ENCODE results near the gene HIVEP3. TPM values are rescaled to one million over a fixed set of nuclear protein-coding genes. Genes with fewer than 3 reads are reported as not detected.

The HIVEP3 gene
- polyA plus RNA-seq, 1 of the 3 experiments (the other 2 are of a cell fraction): 6.4 TPM

DNA sequence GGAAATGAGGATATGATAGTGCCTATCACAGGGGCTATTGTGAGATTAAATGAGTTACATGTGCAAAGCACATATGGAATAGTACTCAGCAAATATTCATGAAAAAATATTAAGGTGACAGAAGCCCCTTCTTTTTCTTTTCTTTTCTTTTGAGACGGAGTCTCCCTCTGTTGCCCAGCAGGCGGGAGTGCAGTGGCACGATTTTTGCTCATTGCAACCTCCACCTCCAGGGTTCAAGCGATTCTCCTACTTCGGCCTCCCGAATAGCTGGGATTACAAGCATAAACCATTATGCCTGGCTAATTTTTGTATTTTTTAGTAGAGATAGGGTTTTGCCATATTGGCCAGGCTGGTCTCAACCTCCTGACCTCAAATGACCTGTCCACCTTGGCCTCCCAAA lies 139.4 kb downstream of the HIVEP3 start:
- Histone ChIP-seq H2AFZ (ENCODE audit: low read depth) (no peak overlapping the region), H4K20me1 (ENCODE audit: insufficient read depth) (no peaks in the 10 kb centered on the region), H3K4me3 (ENCODE audit: low read depth in 2 of 2, low read length in 1 of 2) (no peak overlapping the region), H3K27me3 (ENCODE audit: insufficient read depth) (no peaks in the 10 kb centered on the region), H3K4me2 (no peak overlapping the region), H3F3A (replicated peaks; ENCODE audit: insufficient read depth) (peaks cover 12% of the 10 kb centered on the region), H3K4me1 (ENCODE audit: control insufficient read depth in 1 of 2, insufficient read depth in 2 of 2, low read depth in 1 of 2, low read length in 1 of 2) (peaks cover 3 to 14% of the 10 kb centered on the region in 2 experiments; a peak in 2 of 4 replicates), H3K36me3 (replicated peaks in 1 of 2; ENCODE audit: control insufficient read depth in 1 of 2, insufficient read depth in 2 of 2, low read length in 1 of 2) (no peaks in the 10 kb centered on the region), H3K27ac (ENCODE audit: low read depth in 2 of 2, low read length in 1 of 2) (no peak overlapping the region), H3K9ac (no peak overlapping the region), H3K9me2 (no peaks in the 10 kb centered on the region), H3K79me2 (ENCODE audit: insufficient read depth) (no peaks in the 10 kb centered on the region), H3K9me3 (no peaks in the 10 kb centered on the region)
- ChIA-PET POLR2A (no interaction called here), CTCF (interaction anchor here (0.8 to 1.2 kb wide), 2 partner anchors 9 to 225 kb away, joined by 3 to 4 read pairs; no protein-coding TSS in a partner anchor)
- TF ChIP-seq JUND (IDR thresholded peaks at IDR 0.05) (no peak), RAD21 (IDR thresholded peaks at IDR 0.05; ENCODE audit: low read length) (peak; percentile 41), MXI1 (IDR thresholded peaks at IDR 0.05; ENCODE audit: low read depth, low read length) (no peak)
- TF ChIP-seq, protein P1, sequence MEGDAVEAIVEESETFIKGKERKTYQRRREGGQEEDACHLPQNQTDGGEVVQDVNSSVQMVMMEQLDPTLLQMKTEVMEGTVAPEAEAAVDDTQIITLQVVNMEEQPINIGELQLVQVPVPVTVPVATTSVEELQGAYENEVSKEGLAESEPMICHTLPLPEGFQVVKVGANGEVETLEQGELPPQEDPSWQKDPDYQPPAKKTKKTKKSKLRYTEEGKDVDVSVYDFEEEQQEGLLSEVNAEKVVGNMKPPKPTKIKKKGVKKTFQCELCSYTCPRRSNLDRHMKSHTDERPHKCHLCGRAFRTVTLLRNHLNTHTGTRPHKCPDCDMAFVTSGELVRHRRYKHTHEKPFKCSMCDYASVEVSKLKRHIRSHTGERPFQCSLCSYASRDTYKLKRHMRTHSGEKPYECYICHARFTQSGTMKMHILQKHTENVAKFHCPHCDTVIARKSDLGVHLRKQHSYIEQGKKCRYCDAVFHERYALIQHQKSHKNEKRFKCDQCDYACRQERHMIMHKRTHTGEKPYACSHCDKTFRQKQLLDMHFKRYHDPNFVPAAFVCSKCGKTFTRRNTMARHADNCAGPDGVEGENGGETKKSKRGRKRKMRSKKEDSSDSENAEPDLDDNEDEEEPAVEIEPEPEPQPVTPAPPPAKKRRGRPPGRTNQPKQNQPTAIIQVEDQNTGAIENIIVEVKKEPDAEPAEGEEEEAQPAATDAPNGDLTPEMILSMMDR (IDR thresholded peaks at IDR 0.05): peak; percentile 29; the same call in 1 of the 2 replicates
- DNase-seq: no peak
- 90% methylated on average over 6 of the region's 6 CpGs for WGBS (ENCODE audit: low lambda C conversion rate)

DNA sequence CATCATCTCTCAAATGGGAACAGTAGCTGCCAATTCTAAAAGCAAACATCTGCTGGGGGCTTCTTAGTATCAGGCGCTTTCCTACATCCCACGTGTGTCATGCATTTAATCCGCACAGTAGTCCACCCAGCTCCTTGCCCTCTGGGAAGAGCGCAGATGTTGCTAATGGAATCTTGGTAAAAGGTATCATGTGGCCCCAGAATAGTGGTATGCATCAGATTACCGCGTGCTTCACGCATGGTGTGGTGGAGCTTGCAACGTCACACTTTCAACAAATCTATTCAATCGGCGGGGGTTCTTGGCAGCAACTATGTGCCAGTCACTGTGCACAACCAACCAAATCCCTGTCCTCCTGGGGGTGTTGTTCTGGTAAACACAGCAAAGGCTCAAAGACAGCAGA lies 141.0 kb downstream of the HIVEP3 start:
- Histone ChIP-seq H3K27ac (ENCODE audit: low read depth in 2 of 2, low read length in 1 of 2) (no peak overlapping the region), H3K9me3 (no peaks in the 10 kb centered on the region), H3K9me2 (no peaks in the 10 kb centered on the region), H3K79me2 (ENCODE audit: insufficient read depth) (no peaks in the 10 kb centered on the region), H2AFZ (ENCODE audit: low read depth) (no peak overlapping the region), H3F3A (replicated peaks; ENCODE audit: insufficient read depth) (peaks cover 10% of the 10 kb centered on the region), H3K9ac (no peak overlapping the region), H3K4me2 (no peak overlapping the region), H3K4me1 (ENCODE audit: control insufficient read depth in 1 of 2, insufficient read depth in 2 of 2, low read depth in 1 of 2, low read length in 1 of 2) (peaks cover 3 to 5% of the 10 kb centered on the region in 2 experiments; a peak in 2 of 4 replicates), H3K4me3 (ENCODE audit: low read depth in 2 of 2, low read length in 1 of 2) (no peak overlapping the region), H3K27me3 (ENCODE audit: insufficient read depth) (no peaks in the 10 kb centered on the region), H4K20me1 (ENCODE audit: insufficient read depth) (no peaks in the 10 kb centered on the region), H3K36me3 (replicated peaks in 1 of 2; ENCODE audit: control insufficient read depth in 1 of 2, insufficient read depth in 2 of 2, low read length in 1 of 2) (no peaks in the 10 kb centered on the region)
- TF ChIP-seq, protein P2, sequence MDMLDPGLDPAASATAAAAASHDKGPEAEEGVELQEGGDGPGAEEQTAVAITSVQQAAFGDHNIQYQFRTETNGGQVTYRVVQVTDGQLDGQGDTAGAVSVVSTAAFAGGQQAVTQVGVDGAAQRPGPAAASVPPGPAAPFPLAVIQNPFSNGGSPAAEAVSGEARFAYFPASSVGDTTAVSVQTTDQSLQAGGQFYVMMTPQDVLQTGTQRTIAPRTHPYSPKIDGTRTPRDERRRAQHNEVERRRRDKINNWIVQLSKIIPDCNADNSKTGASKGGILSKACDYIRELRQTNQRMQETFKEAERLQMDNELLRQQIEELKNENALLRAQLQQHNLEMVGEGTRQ (IDR thresholded peaks at IDR 0.05; ENCODE audit: borderline replicate concordance, low read depth, low read length): no peak
- TF ChIP-seq SMC3 (IDR thresholded peaks at IDR 0.05; ENCODE audit: low read depth, low read length) (no peak), MEF2A (IDR thresholded peaks at IDR 0.05; ENCODE audit: borderline replicate concordance, low read depth) (no peak), RFX5 (IDR thresholded peaks at IDR 0.05; ENCODE audit: low read length) (no peak)
- TF ChIP-seq, protein P3, sequence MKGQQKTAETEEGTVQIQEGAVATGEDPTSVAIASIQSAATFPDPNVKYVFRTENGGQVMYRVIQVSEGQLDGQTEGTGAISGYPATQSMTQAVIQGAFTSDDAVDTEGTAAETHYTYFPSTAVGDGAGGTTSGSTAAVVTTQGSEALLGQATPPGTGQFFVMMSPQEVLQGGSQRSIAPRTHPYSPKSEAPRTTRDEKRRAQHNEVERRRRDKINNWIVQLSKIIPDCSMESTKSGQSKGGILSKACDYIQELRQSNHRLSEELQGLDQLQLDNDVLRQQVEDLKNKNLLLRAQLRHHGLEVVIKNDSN (IDR thresholded peaks at IDR 0.05; ENCODE audit: borderline replicate concordance, low read depth): no peak
- ChIA-PET POLR2A (no interaction called here), CTCF (interaction anchor here (0.8 to 1.7 kb wide), 5 partner anchors 12 to 204 kb away, joined by 3 to 5 read pairs (median 3); no protein-coding TSS in a partner anchor)
- DNase-seq: no peak
- WGBS (ENCODE audit: low lambda C conversion rate): 93% methylated on average over 10 of the region's 10 CpGs
